ENCODE results near the gene DCDC1. TPM values are rescaled to one million over a fixed set of nuclear protein-coding genes. Genes with fewer than 3 reads are reported as not detected.

Gene DCDC1
- total and polyA plus RNA-seq, 12 donors: 0.01 to 0.18 (median 0.09) TPM; not detected in 9

DNA sequence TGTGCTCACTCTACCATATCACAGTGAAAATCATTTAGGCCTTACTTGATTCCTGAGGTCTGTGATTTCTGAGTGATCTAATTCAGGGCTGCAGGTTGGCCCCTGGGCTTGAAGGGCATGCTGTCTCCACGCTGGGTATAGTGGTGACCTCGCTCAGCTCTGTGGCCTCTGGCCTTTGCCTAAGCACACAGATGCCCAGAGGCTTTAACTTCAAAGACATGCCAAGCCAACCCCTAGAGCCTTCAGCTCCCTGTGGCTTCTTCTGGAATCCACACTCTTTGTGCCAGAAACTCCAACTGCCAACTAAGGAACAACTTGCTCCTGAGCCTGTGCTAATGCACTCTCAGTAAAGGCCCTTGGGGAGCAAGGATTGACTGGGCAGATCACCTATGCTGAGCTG, 550.8 kb downstream of the DCDC1 start:
- no peak for DNase-seq
- no peak overlapping the region for H3K4me3 ChIP-seq
- H3K9me3 ChIP-seq: no peaks in the 10 kb centered on the region
- H3K27me3 ChIP-seq: no peaks in the 10 kb centered on the region
- WGBS, 2 donors: 86 to 93% methylated on average over 2 of the region's 2 CpGs
- TF ChIP-seq, protein P1, sequence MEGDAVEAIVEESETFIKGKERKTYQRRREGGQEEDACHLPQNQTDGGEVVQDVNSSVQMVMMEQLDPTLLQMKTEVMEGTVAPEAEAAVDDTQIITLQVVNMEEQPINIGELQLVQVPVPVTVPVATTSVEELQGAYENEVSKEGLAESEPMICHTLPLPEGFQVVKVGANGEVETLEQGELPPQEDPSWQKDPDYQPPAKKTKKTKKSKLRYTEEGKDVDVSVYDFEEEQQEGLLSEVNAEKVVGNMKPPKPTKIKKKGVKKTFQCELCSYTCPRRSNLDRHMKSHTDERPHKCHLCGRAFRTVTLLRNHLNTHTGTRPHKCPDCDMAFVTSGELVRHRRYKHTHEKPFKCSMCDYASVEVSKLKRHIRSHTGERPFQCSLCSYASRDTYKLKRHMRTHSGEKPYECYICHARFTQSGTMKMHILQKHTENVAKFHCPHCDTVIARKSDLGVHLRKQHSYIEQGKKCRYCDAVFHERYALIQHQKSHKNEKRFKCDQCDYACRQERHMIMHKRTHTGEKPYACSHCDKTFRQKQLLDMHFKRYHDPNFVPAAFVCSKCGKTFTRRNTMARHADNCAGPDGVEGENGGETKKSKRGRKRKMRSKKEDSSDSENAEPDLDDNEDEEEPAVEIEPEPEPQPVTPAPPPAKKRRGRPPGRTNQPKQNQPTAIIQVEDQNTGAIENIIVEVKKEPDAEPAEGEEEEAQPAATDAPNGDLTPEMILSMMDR (IDR thresholded peaks at IDR 0.05): no peak
- no peak for ATAC-seq
- no peak overlapping the region for H3K27ac ChIP-seq
- H3K4me1 ChIP-seq: peaks cover 0 to 43% (median 11%) of the 10 kb centered on the region in 9 donors
- no peaks in the 10 kb centered on the region for H3K36me3 ChIP-seq
- intact Hi-C loops (cut with DNase I): no loop called here

DNA sequence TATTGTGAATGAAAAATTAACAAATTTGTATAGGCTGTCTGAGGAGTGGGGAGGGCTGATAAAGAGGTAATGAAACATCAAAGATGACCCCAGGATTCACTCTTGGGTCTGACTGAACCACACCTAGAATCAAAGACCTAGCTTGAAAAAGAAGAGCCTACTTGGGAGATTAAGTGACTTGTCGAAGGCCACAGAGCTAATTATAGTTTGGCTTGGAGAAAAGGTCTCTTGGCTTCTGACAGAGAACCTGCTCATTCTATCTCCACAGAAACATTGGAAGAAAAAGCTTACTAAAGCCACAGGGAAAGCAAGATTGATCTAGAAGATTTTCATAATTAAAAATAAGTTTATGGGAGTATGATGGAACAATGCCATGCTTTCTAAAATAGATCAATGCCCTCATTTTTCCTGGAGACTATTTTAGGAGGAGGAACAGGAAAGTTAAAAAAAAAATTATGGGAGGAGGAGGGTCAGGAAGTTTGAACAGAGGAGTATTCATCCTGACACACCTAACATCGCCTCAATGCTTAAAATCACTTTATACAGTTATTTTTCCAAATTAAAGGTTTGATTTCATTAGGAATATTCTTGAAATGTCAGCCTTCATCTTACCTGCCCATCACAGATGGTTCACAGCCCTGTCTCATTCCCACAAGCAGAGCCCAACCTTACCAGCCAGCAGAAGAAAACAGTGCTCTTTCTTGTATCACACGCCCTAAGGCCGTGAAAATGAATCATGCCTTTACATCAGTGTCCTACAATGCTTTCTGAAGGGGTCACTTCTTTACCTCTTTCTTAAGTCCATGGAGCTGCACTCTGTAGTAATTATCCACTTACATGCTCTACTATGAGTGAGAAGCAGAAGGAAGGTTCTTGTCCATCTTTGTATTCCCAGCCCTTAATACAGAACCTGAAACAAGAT, 552.3 kb downstream of the DCDC1 start:
- TF ChIP-seq, protein P1 (IDR thresholded peaks at IDR 0.05): no peak
- Histone ChIP-seq H3K27ac (peak overlapping the region in 4 of 10 donors; percentile 49 to 67 (median 52)), H3K4me3 (no peak overlapping the region), H3K36me3 (no peaks in the 10 kb centered on the region), H3K4me1 (peaks cover 0 to 43% (median 11%) of the 10 kb centered on the region in 9 donors), H3K27me3 (no peaks in the 10 kb centered on the region), H3K9me3 (no peaks in the 10 kb centered on the region)
- no peak for DNase-seq
- 47 to 50% methylated on average over 4 of the region's 4 CpGs for WGBS, 2 donors
- intact Hi-C loops (cut with DNase I): no loop called here
- peak in 2 of 8 donors; percentile 66 to 86 for ATAC-seq

DNA sequence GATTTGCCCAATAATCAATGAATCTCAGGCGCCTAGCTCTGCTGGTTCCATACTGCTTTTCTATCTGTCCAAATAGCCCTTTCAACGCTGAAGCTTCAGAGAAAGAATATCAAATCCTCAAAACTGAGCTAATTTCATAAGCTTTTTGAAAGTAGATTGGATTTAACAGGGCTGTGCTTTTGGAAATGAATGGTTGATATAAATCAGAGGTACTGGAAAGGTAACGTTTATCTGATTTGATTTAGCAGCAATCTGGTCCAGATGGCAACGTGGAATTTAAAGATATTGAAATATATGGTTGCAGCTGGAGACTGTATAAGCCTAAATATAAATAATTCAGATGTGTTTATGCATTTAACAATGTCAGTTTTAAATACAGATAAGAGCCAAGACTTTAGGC, 553.9 kb downstream of the DCDC1 start:
- TF ChIP-seq, protein P1 (IDR thresholded peaks at IDR 0.05): no peak
- 90 to 91% methylated on average over 4 of the region's 4 CpGs for WGBS, 2 donors
- ATAC-seq: no peak

DNA sequence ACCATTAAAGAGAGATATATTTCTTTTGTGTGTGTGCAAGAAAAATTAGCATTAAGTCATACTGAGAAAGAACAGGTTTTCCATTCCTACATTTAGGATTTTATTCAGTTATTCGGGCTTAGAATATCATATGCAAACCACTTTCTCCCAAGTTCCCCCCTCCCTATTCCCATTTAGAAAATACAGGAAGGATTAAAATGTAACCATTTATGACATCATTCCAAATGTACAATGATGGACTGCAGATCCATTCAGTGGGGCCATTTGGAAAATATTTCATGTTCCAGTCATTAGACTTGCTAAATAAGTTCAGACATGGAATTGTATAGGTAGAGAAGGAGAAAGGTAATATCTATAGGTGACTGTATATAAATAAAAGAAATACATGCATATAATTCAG, 554.8 kb downstream of the DCDC1 start:
- Histone ChIP-seq H3K27ac (no peak overlapping the region), H3K36me3 (no peaks in the 10 kb centered on the region), H3K27me3 (no peaks in the 10 kb centered on the region), H3K4me1 (peaks cover 0 to 37% (median 11%) of the 10 kb centered on the region in 9 donors), H3K9me3 (no peaks in the 10 kb centered on the region), H3K4me3 (no peak overlapping the region)
- TF ChIP-seq, protein P1 (IDR thresholded peaks at IDR 0.05): no peak
- 88 to 92% methylated on average over 1 of the region's 1 CpG for WGBS, 2 donors
- ATAC-seq (no peak), DNase-seq (no peak)
- intact Hi-C loops (cut with DNase I): no loop called here

More for the DNA sequence above, 553.9 kb downstream of the DCDC1 start:
- Histone ChIP-seq H3K27me3 (no peaks in the 10 kb centered on the region), H3K4me3 (no peak overlapping the region), H3K27ac (no peak overlapping the region), H3K36me3 (no peaks in the 10 kb centered on the region), H3K9me3 (no peaks in the 10 kb centered on the region), H3K4me1 (peaks cover 0 to 43% (median 11%) of the 10 kb centered on the region in 9 donors)
- intact Hi-C loops (cut with DNase I): no loop called here
- no peak for DNase-seq

Other genes starting within 250 kb of the DCDC1 start
- 10 to 100 TPM; 12.8 to 23.2 (median 16.0) TPM for gene DNAJC24, start 121 bp upstream of the DCDC1 start, total RNA-seq
- 1 to 10 TPM; 2.9 to 7.4 TPM for gene DNAJC24, start 121 bp upstream of the DCDC1 start, polyA plus RNA-seq
- gene IMMP1L, start 139.9 kb upstream of the DCDC1 start, total RNA-seq: 10 to 100 TPM; 19.5 to 32.4 (median 28.8) TPM
- 10 to 100 TPM; 29.7 to 66.8 TPM for gene IMMP1L, start 139.9 kb upstream of the DCDC1 start, polyA plus RNA-seq
- 10 to 100 TPM; 13.4 to 19.5 (median 15.9) TPM for gene ELP4, start 140.0 kb upstream of the DCDC1 start, total RNA-seq
- 10 to 100 TPM in 1 of 2 donors, 1 to 10 TPM in 1; 9.8 to 18.3 TPM for gene ELP4, start 140.0 kb upstream of the DCDC1 start, polyA plus RNA-seq

Measured in heart right ventricle (tissue), 16 donors.